ENCODE measurements around the gene TCL1A. TPM values are rescaled to one million over a fixed set of nuclear protein-coding genes. Genes with fewer than 3 reads are reported as not detected.

Gene TCL1A
- total and polyA plus RNA-seq, 7 donors: 1.2 to 99.5 TPM; not detected in 5

- Histone ChIP-seq H3K4me1 (peaks cover 0 to 14% (median 5%) of the 10 kb centered on the region in 4 donors), H3K36me3 (no peaks in the 10 kb centered on the region), H3K27me3 (peaks cover 0 to 10% (median 0%) of the 10 kb centered on the region in 3 donors), H3K4me3 (no peak overlapping the region), H3K27ac (no peak overlapping the region), H3K9me3 (no peaks in the 10 kb centered on the region)
- TF ChIP-seq, protein P1, sequence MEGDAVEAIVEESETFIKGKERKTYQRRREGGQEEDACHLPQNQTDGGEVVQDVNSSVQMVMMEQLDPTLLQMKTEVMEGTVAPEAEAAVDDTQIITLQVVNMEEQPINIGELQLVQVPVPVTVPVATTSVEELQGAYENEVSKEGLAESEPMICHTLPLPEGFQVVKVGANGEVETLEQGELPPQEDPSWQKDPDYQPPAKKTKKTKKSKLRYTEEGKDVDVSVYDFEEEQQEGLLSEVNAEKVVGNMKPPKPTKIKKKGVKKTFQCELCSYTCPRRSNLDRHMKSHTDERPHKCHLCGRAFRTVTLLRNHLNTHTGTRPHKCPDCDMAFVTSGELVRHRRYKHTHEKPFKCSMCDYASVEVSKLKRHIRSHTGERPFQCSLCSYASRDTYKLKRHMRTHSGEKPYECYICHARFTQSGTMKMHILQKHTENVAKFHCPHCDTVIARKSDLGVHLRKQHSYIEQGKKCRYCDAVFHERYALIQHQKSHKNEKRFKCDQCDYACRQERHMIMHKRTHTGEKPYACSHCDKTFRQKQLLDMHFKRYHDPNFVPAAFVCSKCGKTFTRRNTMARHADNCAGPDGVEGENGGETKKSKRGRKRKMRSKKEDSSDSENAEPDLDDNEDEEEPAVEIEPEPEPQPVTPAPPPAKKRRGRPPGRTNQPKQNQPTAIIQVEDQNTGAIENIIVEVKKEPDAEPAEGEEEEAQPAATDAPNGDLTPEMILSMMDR (IDR thresholded peaks at IDR 0.05): no peak
- TF ChIP-seq POLR2A (IDR thresholded peaks at IDR 0.05): no peak
- TF ChIP-seq EP300 (IDR thresholded peaks at IDR 0.05): no peak
- TF ChIP-seq POLR2AphosphoS5 (IDR thresholded peaks at IDR 0.05): no peak
- 75 to 80% methylated on average over 3 of the region's 3 CpGs for WGBS, 2 donors
- DNase-seq: no peak
- intact Hi-C loops (cut with DNase I): no loop called here
Measured at GRCh38 chr14:95703341-95703740, 10.6 kb downstream of the TCL1A start.

DNA sequence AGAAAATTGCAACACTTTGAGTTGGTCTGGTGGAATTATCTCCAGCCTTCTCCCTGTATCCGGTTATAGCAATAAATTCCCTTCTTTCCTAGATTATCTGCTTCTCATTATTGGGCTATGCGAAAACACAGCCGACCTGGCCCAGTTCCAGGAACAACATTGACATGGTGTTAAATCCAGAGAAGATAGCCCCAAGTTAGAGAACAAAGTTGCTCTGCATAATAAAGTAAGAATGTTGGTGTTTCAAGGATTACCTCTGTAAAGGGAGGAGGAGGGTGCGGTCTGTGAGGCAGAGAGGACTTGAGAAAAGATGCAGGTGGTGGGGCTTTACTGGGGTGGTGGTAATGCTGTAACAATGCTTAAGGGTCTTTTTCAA, 12.1 kb downstream of the TCL1A start:
- WGBS, 2 donors: 26 to 40% methylated on average over 4 of the region's 4 CpGs
- intact Hi-C loops (cut with DNase I): no loop called here
- Histone ChIP-seq H3K4me3 (no peak overlapping the region), H3K9me3 (no peaks in the 10 kb centered on the region), H3K27me3 (peaks cover 0 to 10% (median 0%) of the 10 kb centered on the region in 3 donors), H3K4me1 (peaks cover 0 to 14% (median 5%) of the 10 kb centered on the region in 4 donors), H3K36me3 (no peaks in the 10 kb centered on the region), H3K27ac (no peak overlapping the region)
- no peak for TF ChIP-seq POLR2AphosphoS5 (IDR thresholded peaks at IDR 0.05)
- TF ChIP-seq, protein P1 (IDR thresholded peaks at IDR 0.05): no peak
- no peak for TF ChIP-seq EP300 (IDR thresholded peaks at IDR 0.05)
- TF ChIP-seq POLR2A (IDR thresholded peaks at IDR 0.05): no peak
- no peak for DNase-seq

DNA sequence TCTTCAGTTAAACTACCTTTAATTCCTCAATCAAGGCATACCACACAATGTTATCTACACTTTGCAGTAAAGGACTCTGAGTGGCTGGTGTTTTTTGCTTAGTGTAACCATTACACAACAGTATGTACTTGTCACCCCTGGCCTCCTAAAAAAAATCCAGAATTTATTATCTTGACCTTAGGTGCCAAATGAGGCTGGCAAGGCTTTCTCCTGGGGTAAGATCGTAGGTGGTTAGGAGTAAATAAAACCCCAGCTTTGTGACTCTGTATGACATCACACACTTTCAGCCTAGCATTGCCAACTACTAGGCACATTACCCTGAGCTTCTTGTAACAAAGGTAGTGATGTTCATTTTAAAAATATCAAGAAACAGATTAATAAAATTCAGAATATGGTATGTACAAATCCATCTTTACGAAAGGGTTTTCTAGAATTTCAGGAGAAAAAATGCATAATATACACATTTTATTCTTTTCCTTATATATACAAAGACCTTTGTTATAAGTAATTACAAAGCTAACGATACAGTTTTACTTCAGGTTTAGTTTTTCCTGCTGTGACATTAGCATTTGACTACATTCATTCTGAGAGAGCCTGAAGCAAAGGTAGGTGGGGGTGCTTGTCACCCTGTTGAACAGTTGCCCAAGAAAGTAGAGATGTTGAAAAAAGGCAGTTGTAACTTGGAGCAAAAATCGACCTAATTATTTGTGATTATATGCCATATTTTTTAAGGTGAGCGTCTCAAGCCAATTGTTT, 13.5 kb downstream of the TCL1A start:
- H3K27ac ChIP-seq: no peak overlapping the region
- peaks cover 0 to 14% (median 5%) of the 10 kb centered on the region in 4 donors for H3K4me1 ChIP-seq
- peaks cover 0 to 7% (median 0%) of the 10 kb centered on the region in 3 donors for H3K27me3 ChIP-seq
- no peaks in the 10 kb centered on the region for H3K9me3 ChIP-seq
- no peak overlapping the region for H3K4me3 ChIP-seq
- no peaks in the 10 kb centered on the region for H3K36me3 ChIP-seq
- TF ChIP-seq, protein P1 (IDR thresholded peaks at IDR 0.05): no peak
- TF ChIP-seq POLR2A (IDR thresholded peaks at IDR 0.05) (no peak), EP300 (IDR thresholded peaks at IDR 0.05) (no peak), POLR2AphosphoS5 (IDR thresholded peaks at IDR 0.05) (no peak)
- intact Hi-C loops (cut with DNase I): no loop called here
- WGBS, 2 donors: 50 to 53% methylated on average over 5 of the region's 5 CpGs
- no peak for DNase-seq

DNA sequence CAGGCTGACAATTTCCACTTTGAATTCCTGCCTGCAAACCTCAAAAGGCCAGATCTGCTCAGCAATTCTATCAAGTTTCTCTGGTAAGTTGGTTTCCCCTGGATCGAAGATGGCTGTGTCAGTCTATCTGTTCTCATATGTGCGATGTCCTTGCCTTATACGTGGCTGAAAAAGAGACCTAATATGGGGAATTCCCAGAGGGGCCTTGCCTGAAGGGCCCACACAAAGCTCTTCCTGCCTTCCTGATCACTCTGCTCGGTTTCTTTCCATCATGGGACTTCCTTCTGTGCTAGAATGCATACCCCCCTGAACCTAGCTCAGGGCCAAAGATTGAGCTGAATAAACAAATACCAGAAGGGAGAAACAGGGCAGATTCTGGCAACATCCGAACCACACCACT, 14.5 kb downstream of the TCL1A start:
- Histone ChIP-seq H3K9me3 (no peaks in the 10 kb centered on the region), H3K4me3 (no peak overlapping the region), H3K4me1 (peaks cover 0 to 14% (median 5%) of the 10 kb centered on the region in 4 donors), H3K27ac (no peak overlapping the region), H3K36me3 (no peaks in the 10 kb centered on the region), H3K27me3 (peaks cover 0 to 7% (median 0%) of the 10 kb centered on the region in 3 donors)
- no peak for DNase-seq
- intact Hi-C loops (cut with DNase I): no loop called here
- 46 to 60% methylated on average over 5 of the region's 5 CpGs for WGBS, 2 donors
- TF ChIP-seq EP300 (IDR thresholded peaks at IDR 0.05) (no peak), POLR2AphosphoS5 (IDR thresholded peaks at IDR 0.05) (no peak), POLR2A (IDR thresholded peaks at IDR 0.05) (no peak)

- TF ChIP-seq, protein P1 (IDR thresholded peaks at IDR 0.05): no peak
- no peak for TF ChIP-seq POLR2AphosphoS5 (IDR thresholded peaks at IDR 0.05)
- intact Hi-C loops (cut with DNase I): no loop called here
- H3K9me3 ChIP-seq: no peaks in the 10 kb centered on the region
- H3K27ac ChIP-seq: no peak overlapping the region
- H3K27me3 ChIP-seq: peaks cover 0 to 3% (median 0%) of the 10 kb centered on the region in 3 donors
- peaks cover 0 to 14% (median 5%) of the 10 kb centered on the region in 4 donors for H3K4me1 ChIP-seq
- H3K36me3 ChIP-seq: no peaks in the 10 kb centered on the region
- DNase-seq: no peak
- no peak overlapping the region for H3K4me3 ChIP-seq
Measured at GRCh38 chr14:95698287-95698686, 15.6 kb downstream of the TCL1A start.

Measured in sigmoid colon (tissue), 7 donors.